Measurements from ENCODE around the gene ZRSR2.
A peak's percentile ranks its signal among the peaks of the same experiment; 100 is the strongest.

ZRSR2 gene

DNA sequence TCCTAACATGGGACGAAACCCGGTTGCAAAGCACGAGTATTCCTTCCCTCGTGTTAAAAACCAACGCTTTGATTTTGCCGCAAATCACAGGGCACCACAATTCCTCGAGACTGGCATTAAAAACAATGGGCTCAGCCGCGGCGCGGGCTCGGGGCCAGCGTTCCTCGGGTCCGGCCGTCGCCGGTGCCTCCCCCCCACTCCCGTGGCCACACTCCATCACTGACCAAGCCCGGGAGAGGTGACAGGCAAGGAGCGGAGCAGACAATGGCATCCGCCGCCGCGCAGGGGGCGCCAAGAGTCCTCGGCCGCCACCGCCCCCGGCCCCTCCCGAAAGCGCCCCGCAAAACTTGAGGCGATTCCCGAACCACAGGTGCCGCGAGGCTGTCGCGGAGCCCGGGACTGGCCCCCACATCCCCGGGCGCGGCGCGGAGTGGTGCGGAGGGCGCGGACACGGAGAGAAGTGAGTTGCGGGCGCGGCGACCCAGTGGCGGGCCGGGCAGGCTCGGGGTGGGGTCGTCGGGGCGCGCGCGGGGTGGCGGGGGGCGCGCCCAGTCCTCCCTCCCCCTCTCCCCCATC lies 63.9 kb downstream of the ZRSR2 start:
- DNase-seq: peak; percentile 64

DNA sequence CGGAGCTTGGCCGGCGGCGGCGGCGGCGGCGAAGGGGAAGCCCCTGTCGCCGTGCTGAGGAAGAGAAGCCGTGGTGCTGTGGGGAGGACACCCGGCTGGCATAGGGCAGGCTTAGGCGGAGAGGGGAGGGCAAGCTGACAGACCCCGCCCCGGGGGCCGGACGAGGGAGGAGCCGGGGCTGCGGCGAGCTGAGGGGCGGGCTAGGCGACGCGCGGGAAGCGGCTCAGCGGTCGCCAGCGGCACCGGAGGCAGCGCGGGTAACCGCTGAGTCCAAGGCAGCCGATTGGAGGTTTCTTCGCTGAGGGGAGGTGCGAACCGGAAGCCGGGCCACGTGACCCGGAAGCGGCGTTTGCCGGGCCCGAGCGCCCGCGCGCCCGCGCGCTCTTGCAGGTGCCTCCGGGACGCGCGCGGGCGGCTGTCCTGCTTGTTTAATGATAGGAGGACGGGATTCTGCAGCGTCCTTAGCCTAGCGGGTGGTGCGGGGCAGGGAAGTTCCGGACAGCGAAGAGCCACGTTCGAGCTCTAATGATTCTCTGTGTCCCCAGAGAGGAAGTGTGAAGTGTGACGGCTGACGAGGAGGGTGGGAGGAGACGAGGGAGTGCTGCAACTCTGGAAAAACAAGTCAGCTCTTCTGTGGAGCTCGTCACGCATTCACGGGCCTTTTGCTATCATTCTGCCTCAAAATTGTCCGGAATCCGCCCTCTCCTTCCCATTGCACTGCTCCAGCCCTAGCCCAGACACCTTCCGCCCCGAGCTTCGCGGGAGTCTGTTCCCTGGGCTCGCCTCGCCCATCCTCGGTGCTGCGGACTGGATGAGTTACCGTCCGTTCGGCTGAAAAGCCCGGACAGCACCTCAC lies 64.7 kb downstream of the ZRSR2 start, which contains the start of gene AP1S2:
Gene AP1S2 (minus strand): TSS at position 102 of the 856 bp plus-strand sequence. CDS start 2,289 bp downstream, outside the sequence.
- DNase-seq: peak; percentile 91

DNA sequence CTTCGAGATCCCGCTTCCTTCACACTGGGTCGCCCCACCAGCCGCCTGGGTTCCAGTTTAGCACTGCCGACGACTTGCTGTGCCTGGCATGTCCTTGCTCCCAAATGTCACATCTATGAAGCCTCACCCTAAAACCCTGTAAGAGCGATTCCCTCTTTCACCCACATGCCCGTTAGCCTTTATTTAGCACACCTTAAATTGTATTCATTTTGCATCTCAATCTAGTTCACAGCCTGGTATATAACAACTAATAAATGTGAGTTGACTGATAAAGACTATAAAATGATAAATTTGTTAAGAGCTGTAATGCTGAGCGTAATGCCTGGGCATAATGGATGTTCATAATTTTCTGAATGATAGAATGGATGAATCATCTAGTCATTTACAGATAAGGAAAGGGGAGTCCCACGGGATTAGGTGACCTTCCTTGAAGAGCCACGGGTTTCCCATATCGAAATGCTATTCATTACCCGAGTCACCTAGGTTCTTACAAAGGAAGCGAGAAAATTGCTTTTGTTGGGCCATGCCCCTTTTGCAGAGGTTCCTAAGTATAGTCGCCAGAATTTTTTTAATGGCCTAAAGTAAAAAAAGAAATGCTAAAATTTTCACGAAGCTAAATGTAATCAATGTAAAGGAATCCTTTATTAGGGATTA lies 65.4 kb downstream of the ZRSR2 start:
- no peak for DNase-seq

DNA sequence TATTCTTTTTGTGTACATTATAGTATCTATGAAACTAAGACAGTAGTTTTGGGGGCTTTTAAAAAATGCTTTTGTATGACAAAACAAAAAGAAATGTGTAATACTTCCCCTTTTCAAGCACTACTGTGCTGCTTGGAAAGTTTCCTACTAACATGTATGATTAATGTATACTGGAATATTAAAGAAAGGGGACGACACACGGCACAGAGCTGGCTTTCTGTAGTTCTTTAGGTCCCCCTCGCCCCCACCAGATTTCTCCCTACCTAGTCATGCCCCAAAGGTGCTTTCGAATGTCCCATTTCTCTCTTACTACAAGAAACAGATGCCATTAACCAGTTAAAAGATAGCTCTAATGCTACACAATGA lies 65.9 kb downstream of the ZRSR2 start:
- DNase-seq: no peak

DNA sequence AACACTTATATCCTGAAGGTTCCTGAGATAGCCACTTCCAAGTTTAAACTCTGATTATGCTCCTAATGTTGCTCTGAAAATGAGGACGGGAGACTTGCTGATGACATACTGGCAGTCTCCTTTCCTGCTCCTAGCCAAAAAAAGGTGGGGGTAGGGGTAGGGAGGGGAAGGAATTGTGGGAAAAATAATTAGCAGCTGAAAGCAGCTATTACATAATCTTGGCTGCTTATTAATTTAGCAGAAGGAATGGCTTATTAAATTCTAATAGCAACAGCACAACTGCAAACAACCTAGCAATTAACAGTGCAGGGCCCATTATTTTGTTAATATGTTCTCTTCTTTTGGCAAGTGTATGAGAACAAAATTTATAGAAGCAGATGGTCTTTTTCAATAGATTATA lies 66.4 kb downstream of the ZRSR2 start:
- DNase-seq: no peak

DNA sequence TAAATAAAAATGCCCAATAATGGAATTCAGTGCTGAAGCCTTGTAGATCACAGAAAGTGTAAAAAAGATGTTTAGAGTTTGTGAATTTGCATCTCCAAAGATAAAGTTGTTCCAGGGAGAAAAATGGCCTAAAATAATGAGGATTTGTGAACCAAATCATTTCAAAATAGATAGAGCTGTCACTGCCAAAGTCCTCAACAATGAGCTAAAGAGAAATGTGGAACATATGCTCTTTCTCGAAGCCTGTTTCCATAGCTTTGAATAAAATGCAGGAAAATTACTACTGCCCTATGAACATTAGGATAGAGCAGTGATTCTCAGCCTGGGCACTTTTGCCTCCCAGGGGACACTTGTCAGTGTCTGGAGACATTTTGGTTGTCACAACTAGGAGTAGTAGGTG lies 67.8 kb downstream of the ZRSR2 start:
- no peak for DNase-seq

DNA sequence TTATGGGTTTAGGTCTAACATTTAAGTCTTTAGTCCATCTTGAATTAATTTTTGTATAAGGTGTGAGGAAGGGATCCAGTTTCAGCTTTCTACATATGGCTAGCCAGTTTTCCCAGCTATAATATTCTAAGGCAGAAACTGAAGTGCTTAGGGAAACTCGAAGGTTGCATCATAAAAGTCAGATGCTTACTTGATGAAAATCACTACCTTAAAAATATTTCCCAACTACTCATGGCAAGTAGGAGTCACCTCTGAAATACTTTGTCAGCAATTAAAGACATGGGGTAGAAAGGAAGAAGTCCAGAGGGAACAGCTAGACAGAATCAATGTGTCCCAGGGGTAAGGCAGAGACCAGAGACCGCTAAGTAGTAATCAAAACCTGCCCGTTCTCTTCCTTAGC lies 70.6 kb downstream of the ZRSR2 start:
- no peak for DNase-seq

DNA sequence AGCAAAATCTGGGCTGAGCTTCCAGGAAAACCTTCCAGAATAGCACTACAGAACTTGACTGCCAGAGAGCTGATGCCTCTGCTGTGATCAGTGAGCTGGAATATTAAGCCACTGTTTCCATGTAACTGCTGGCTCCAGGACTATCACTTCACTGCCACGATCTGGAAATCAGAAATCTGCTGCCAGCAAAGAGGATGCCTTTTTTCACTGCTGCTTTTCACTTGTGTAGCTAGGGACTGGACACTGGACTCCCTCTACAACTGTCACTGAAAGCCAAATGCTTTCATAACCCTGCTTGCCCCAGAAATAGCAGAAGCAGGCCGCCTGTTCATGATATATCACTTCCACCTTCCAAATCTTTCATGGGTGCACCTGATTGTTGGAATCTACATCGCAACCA lies 73.7 kb downstream of the ZRSR2 start:
- no peak for DNase-seq

DNA sequence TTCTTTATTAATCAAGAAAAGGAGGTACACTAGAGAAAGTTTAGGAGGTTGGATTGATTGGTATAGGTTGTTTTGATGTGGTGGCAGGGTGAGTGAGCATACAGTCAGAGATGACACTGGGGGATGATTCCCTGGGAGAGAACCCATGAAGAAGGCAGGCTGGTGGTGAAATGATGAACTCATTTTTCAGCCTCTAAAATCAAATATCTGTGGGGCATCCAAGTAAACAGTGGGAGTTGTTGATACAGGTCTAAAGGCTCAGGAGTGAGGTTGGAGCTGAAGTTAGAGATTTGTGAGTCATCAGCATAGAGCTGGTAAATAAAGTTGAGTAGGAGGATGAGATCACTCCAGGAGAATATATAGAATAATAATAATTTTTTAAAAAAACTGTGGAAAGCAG lies 74.3 kb downstream of the ZRSR2 start:
- DNase-seq: no peak

DNA sequence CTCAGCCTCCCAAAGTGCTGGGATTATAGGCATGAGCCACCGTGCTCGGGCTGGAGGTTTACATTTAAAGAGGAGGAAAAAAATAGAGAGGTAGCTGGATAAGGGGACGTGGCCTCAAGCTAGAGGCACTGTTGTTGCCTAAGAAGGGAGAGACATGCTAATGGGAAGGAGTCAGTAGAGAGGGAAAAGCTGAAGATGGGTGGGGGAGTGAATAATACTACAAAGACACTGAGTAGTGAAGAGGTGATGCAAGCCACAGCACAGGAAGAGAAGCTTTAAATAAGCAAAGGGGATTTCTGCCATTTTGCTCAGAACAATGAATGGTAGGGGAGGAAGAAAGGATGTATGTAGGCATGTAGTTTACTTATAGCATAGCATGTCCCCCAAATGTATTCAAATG lies 75.9 kb downstream of the ZRSR2 start:
- DNase-seq: no peak

DNA sequence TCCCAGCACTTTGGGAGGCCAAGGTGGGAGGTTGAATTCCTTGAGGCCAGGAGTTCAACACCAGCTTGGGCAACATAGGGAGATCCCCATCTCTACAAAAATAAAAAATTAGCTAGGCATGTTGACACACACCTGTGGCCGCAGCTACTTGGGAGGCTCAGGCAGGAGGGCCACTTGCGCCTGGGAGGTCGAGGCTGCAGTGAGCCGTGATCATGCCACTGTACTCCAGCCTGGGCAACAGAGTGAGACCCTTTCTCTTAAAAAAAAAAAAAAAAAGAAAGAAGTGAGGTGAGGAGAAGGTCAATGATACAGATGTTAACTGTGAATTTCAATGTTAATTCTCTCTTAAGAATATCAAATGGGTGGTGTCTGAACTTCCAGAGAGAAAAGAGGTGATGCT lies 79.4 kb downstream of the ZRSR2 start:
- no peak for DNase-seq

DNA sequence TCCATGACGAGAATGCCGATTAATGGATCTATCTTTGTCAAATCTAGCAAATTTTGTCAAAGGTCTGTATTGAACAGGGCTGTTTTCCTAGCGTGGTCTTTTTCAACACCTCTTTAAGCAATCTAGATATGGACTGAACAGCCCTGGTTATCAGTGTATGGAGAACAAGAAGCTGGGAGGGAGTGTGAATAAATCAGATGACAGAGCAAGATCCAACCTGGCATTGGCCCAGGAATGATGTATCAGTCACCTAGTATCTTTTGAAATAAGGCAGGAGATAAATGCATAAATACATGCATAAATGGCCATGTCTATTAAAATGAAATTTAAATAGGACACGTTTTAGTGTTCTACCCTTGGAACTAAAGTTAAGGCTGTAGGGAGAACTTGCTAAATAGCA lies 80.0 kb downstream of the ZRSR2 start:
- no peak for DNase-seq
